Prostate gland (tissue), 2 donors: ENCODE data around the gene PAPPA2.
"Not testable (repeated sequence)": the region's sequence is repeated elsewhere in the genome, so short reads cannot be mapped to it uniquely, and the experiment has no call there.

Experiments
- POLR2A ChIP-seq: fragments of 450-650 bp; IDR thresholded peaks from one replicate; pipeline ENCODE4 v1.6.1; 2016; ENCODE audit warnings: antibody characterized with exemption, mild to moderate bottlenecking
- POLR2AphosphoS5 ChIP-seq: sonication (generic); formaldehyde crosslinking; IDR thresholded peaks from one replicate; pipeline ENCODE4 v1.6.1; 2017; ENCODE audit warnings: antibody characterized with exemption
- TF ChIP-seq, protein P1 (sequence below), 4 experiments: fragments of 200-600 bp in 2 of 4; fragments of 450-650 bp in 2 of 4; sonication (generic) in 2 of 4; IDR thresholded peaks; 1 replicate in 3 of 4; 2 replicates in 1 of 4; pipeline ENCODE4 v1.5.1; 2016 to 2019; ENCODE audit warnings: antibody characterized with exemption in 4 of 4, mild to moderate bottlenecking in 2 of 4, moderate library complexity in 2 of 4

DNA sequence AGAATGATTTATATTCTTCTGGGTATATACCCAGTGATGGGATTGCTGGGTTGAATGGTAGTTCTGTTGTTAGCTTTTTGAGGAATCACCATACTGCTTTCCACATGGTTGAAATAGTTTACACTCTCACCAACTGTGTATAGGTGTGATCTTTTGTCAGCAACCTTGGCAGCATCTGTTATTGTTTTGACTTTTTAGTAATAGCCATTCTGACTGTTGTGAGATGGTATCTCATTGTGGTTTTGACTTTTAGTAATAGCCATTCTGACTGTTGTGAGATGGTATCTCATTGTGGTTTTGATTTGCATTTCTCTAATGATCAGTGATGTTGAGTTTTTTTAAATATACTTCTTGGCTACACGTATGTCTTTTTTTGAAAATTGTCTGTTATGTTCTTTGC lies 43.4 kb upstream of the PAPPA2 start:
- TF ChIP-seq, protein P1, sequence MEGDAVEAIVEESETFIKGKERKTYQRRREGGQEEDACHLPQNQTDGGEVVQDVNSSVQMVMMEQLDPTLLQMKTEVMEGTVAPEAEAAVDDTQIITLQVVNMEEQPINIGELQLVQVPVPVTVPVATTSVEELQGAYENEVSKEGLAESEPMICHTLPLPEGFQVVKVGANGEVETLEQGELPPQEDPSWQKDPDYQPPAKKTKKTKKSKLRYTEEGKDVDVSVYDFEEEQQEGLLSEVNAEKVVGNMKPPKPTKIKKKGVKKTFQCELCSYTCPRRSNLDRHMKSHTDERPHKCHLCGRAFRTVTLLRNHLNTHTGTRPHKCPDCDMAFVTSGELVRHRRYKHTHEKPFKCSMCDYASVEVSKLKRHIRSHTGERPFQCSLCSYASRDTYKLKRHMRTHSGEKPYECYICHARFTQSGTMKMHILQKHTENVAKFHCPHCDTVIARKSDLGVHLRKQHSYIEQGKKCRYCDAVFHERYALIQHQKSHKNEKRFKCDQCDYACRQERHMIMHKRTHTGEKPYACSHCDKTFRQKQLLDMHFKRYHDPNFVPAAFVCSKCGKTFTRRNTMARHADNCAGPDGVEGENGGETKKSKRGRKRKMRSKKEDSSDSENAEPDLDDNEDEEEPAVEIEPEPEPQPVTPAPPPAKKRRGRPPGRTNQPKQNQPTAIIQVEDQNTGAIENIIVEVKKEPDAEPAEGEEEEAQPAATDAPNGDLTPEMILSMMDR (IDR thresholded peaks at IDR 0.05) = not testable (repeated sequence)
- not testable (repeated sequence) for TF ChIP-seq POLR2AphosphoS5, POLR2A
